ENCODE data around the gene EMD.

Gene EMD

DNA sequence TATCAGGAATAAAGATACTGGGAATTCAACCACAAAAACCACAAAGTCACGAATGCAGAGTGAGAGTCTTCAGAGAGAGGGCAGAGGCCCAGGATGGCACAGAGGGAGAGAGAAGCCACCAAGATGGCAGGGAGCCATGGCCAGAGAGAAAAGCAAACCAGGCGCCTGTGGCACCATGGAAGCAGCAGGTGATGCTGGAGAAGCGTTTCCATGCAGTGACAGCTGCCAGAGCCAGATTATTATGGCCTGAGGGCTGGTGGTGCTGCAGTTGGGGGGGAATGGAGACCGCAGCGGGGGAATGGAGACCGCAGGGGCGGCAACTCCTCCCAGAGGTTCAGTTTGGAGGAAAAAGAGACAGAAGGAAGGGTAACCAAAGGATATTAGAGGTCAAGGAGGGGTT is 38.1 kb downstream of the EMD start:
- no peak overlapping the region for H2BK15ac ChIP-seq (ENCODE audit: low read depth, poor library complexity, severe bottlenecking)
- no peak overlapping the region for H3K4me3 ChIP-seq (ENCODE audit: insufficient read depth in 1 of 2, low read depth in 1 of 2, low read length in 2 of 2)
- no peak overlapping the region for H3K27ac ChIP-seq (ENCODE audit: low read length, poor library complexity, severe bottlenecking)
- H2AFZ ChIP-seq (ENCODE audit: low read depth, low read length), result no peak overlapping the region
- H3K4me2 ChIP-seq (ENCODE audit: low read length, poor library complexity, severe bottlenecking), result no peak overlapping the region
- peaks cover 3% of the 10 kb centered on the region for H3K79me1 ChIP-seq (replicated peaks; ENCODE audit: low read length, poor library complexity, severe bottlenecking)
- no peak for DNase-seq
- H2BK5ac ChIP-seq (ENCODE audit: low read depth, low read length, poor library complexity, severe bottlenecking), result no peak overlapping the region
- no peak overlapping the region for H3K14ac ChIP-seq (ENCODE audit: low read length in 2 of 2)
- no peak overlapping the region for H3K23ac ChIP-seq (ENCODE audit: low read length in 2 of 2)
- no peak overlapping the region for H4K91ac ChIP-seq (ENCODE audit: low read length)
- H3K9ac ChIP-seq (ENCODE audit: low read length), result no peak overlapping the region
- no peak overlapping the region for H4K8ac ChIP-seq (ENCODE audit: low read length)
- H3K36me3 ChIP-seq (ENCODE audit: control insufficient read depth in 1 of 2, insufficient read depth in 2 of 2, low read depth in 1 of 2, low read length in 2 of 2), result peaks cover 15 to 31% of the 10 kb centered on the region in 2 experiments
- no peak overlapping the region for H3K4ac ChIP-seq (ENCODE audit: low read depth in 1 of 2, low read length in 2 of 2)
- H2BK12ac ChIP-seq (ENCODE audit: low read length in 2 of 2), result no peak overlapping the region
- no peak overlapping the region for H3K18ac ChIP-seq (ENCODE audit: low read depth in 1 of 2, low read length in 2 of 2)
- peaks cover 10% of the 10 kb centered on the region for H3K4me1 ChIP-seq (ENCODE audit: control insufficient read depth, insufficient read depth, low read depth, low read length)
- H2BK120ac ChIP-seq (ENCODE audit: low read depth, low read length), result no peak overlapping the region
- peaks cover 0 to 12% of the 10 kb centered on the region in 2 experiments for H3K27me3 ChIP-seq (ENCODE audit: control insufficient read depth in 1 of 2, insufficient read depth in 1 of 2, low read length in 2 of 2)
- no peaks in the 10 kb centered on the region for H3K9me3 ChIP-seq (ENCODE audit: control insufficient read depth, low read length)
- no peak overlapping the region for H2AK5ac ChIP-seq (ENCODE audit: low read length, severe bottlenecking)
- WGBS, result 90% methylated on average over 6 of the region's 7 CpGs

DNA sequence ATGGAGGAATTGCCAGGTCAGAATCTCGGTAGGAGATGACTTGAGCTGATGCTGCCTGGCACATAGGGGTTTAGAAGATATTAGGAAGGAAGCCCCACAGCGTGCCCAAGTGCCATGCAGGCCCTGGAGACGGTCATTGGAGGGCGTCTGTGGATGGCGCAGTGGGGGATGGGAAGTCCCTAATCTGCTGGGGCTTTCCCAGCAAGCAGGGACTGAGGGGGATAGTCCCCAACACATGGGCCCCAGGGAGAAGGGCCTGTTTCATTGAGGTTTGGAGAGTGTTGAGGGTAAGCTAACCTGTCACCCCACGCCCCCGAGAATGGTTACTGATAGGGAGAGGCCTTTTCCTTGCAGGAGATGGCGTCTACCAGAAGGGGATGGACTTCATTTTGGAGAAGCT is 40.1 kb downstream of the EMD start:
- Histone ChIP-seq H3K4me2 (ENCODE audit: low read length, poor library complexity, severe bottlenecking) (no peak overlapping the region), H3K27ac (ENCODE audit: low read length, poor library complexity, severe bottlenecking) (no peak overlapping the region), H2BK5ac (ENCODE audit: low read depth, low read length, poor library complexity, severe bottlenecking) (no peak overlapping the region), H3K36me3 (ENCODE audit: control insufficient read depth in 1 of 2, insufficient read depth in 2 of 2, low read depth in 1 of 2, low read length in 2 of 2) (peaks cover 9 to 20% of the 10 kb centered on the region in 2 experiments), H3K23ac (ENCODE audit: low read length in 2 of 2) (no peak overlapping the region), H2AFZ (ENCODE audit: low read depth, low read length) (no peak overlapping the region), H3K9me3 (ENCODE audit: control insufficient read depth, low read length) (no peaks in the 10 kb centered on the region), H4K8ac (ENCODE audit: low read length) (no peak overlapping the region), H4K91ac (ENCODE audit: low read length) (no peak overlapping the region), H2BK120ac (ENCODE audit: low read depth, low read length) (no peak overlapping the region), H2BK15ac (ENCODE audit: low read depth, poor library complexity, severe bottlenecking) (no peak overlapping the region), H3K4me1 (ENCODE audit: control insufficient read depth, insufficient read depth, low read depth, low read length) (peaks cover 3% of the 10 kb centered on the region), H3K4ac (ENCODE audit: low read depth in 1 of 2, low read length in 2 of 2) (no peak overlapping the region), H3K14ac (ENCODE audit: low read length in 2 of 2) (no peak overlapping the region), H3K27me3 (ENCODE audit: control insufficient read depth in 1 of 2, insufficient read depth in 1 of 2, low read length in 2 of 2) (peaks cover 0 to 7% of the 10 kb centered on the region in 2 experiments), H3K9ac (ENCODE audit: low read length) (no peak overlapping the region), H2AK5ac (ENCODE audit: low read length, severe bottlenecking) (no peak overlapping the region), H3K4me3 (ENCODE audit: insufficient read depth in 1 of 2, low read depth in 1 of 2, low read length in 2 of 2) (no peak overlapping the region), H2BK12ac (ENCODE audit: low read length in 2 of 2) (no peak overlapping the region), H3K79me1 (replicated peaks; ENCODE audit: low read length, poor library complexity, severe bottlenecking) (no peaks in the 10 kb centered on the region), H3K18ac (ENCODE audit: low read depth in 1 of 2, low read length in 2 of 2) (no peak overlapping the region)
- DNase-seq, result no peak
- WGBS, result 92% methylated on average over 7 of the region's 8 CpGs

DNA sequence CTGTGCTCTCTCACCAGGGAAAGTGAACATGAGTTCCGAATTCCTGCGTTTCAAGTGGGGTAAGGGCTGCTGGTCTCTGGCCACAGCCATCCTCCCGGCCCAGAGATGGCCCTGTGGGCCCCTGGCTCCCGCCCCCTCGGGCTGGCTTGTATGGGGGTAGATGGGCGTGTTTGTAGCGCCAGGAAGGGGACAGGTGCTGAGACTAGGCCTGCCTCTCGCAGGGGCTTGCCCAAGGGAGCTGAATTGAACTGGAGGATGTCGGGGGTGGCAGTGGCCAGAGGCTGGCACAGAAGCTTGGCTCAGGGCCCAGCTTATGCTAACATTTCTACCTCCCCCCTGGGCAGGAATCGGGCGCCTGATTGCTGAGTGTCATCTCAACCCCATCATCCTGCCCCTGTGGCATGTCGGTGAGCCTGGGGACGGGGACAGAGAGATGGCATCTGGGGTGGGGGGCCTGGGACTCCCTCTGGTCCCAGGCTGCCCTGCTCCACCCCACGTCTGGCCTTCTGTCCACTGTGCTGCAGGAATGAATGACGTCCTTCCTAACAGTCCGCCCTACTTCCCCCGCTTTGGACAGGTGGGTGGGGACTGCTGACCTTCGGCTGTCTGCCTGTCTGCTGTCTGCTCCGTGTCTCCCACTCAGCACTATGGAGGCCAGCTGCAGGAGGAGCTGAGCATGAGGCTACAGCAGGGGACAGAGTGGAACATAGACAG is 40.8 kb downstream of the EMD start:
- DNase-seq, result no peak
- H3K14ac ChIP-seq (ENCODE audit: low read length in 2 of 2), result no peak overlapping the region
- H2BK12ac ChIP-seq (ENCODE audit: low read length in 2 of 2), result no peak overlapping the region
- no peak overlapping the region for H4K91ac ChIP-seq (ENCODE audit: low read length)
- no peak overlapping the region for H2AFZ ChIP-seq (ENCODE audit: low read depth, low read length)
- H2AK5ac ChIP-seq (ENCODE audit: low read length, severe bottlenecking), result no peak overlapping the region
- peaks cover 0 to 7% of the 10 kb centered on the region in 2 experiments for H3K27me3 ChIP-seq (ENCODE audit: control insufficient read depth in 1 of 2, insufficient read depth in 1 of 2, low read length in 2 of 2)
- no peak overlapping the region for H2BK5ac ChIP-seq (ENCODE audit: low read depth, low read length, poor library complexity, severe bottlenecking)
- 83% methylated on average over 11 of the region's 19 CpGs for WGBS
- H3K27ac ChIP-seq (ENCODE audit: low read length, poor library complexity, severe bottlenecking), result no peak overlapping the region
- H2BK15ac ChIP-seq (ENCODE audit: low read depth, poor library complexity, severe bottlenecking), result no peak overlapping the region
- peaks cover 3% of the 10 kb centered on the region for H3K4me1 ChIP-seq (ENCODE audit: control insufficient read depth, insufficient read depth, low read depth, low read length)
- no peak overlapping the region for H4K8ac ChIP-seq (ENCODE audit: low read length)
- H3K9me3 ChIP-seq (ENCODE audit: control insufficient read depth, low read length), result no peaks in the 10 kb centered on the region
- no peak overlapping the region for H3K4me3 ChIP-seq (ENCODE audit: insufficient read depth in 1 of 2, low read depth in 1 of 2, low read length in 2 of 2)
- no peak overlapping the region for H3K18ac ChIP-seq (ENCODE audit: low read depth in 1 of 2, low read length in 2 of 2)
- no peak overlapping the region for H3K4me2 ChIP-seq (ENCODE audit: low read length, poor library complexity, severe bottlenecking)
- no peak overlapping the region for H3K23ac ChIP-seq (ENCODE audit: low read length in 2 of 2)
- no peak overlapping the region for H3K4ac ChIP-seq (ENCODE audit: low read depth in 1 of 2, low read length in 2 of 2)
- H2BK120ac ChIP-seq (ENCODE audit: low read depth, low read length), result no peak overlapping the region
- no peak overlapping the region for H3K9ac ChIP-seq (ENCODE audit: low read length)
- H3K36me3 ChIP-seq (ENCODE audit: control insufficient read depth in 1 of 2, insufficient read depth in 2 of 2, low read depth in 1 of 2, low read length in 2 of 2), result peaks cover 9 to 20% of the 10 kb centered on the region in 2 experiments
- no peaks in the 10 kb centered on the region for H3K79me1 ChIP-seq (replicated peaks; ENCODE audit: low read length, poor library complexity, severe bottlenecking)

DNA sequence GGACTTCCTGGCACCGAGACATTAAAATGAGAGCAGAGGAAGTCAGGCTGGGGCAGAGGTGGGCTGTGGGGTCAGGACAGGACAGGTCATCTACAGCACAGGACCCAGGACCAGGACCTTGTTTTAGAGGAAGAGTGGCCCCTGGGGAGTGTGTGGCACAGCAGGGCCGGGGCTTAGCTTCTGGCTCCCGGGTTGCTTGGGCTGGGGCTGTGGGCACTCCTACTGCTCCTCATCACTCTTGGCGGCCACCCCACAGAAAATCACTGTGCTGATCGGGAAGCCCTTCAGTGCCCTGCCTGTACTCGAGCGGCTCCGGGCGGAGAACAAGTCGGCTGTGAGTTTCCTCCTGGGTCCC is 41.3 kb downstream of the EMD start:
- H3K18ac ChIP-seq (ENCODE audit: low read depth in 1 of 2, low read length in 2 of 2), result no peak overlapping the region
- no peak overlapping the region for H4K8ac ChIP-seq (ENCODE audit: low read length)
- peaks cover 3% of the 10 kb centered on the region for H3K4me1 ChIP-seq (ENCODE audit: control insufficient read depth, insufficient read depth, low read depth, low read length)
- H3K36me3 ChIP-seq (ENCODE audit: control insufficient read depth in 1 of 2, insufficient read depth in 2 of 2, low read depth in 1 of 2, low read length in 2 of 2), result peaks cover 9 to 20% of the 10 kb centered on the region in 2 experiments
- H3K79me1 ChIP-seq (replicated peaks; ENCODE audit: low read length, poor library complexity, severe bottlenecking), result no peaks in the 10 kb centered on the region
- 86% methylated on average over 10 of the region's 10 CpGs for WGBS
- H3K4me2 ChIP-seq (ENCODE audit: low read length, poor library complexity, severe bottlenecking), result no peak overlapping the region
- H2BK5ac ChIP-seq (ENCODE audit: low read depth, low read length, poor library complexity, severe bottlenecking), result no peak overlapping the region
- H2BK120ac ChIP-seq (ENCODE audit: low read depth, low read length), result no peak overlapping the region
- no peak overlapping the region for H3K27ac ChIP-seq (ENCODE audit: low read length, poor library complexity, severe bottlenecking)
- DNase-seq, result no peak
- H2BK15ac ChIP-seq (ENCODE audit: low read depth, poor library complexity, severe bottlenecking), result no peak overlapping the region
- no peak overlapping the region for H3K23ac ChIP-seq (ENCODE audit: low read length in 2 of 2)
- no peak overlapping the region for H3K4ac ChIP-seq (ENCODE audit: low read depth in 1 of 2, low read length in 2 of 2)
- no peak overlapping the region for H2AFZ ChIP-seq (ENCODE audit: low read depth, low read length)
- H3K27me3 ChIP-seq (ENCODE audit: control insufficient read depth in 1 of 2, insufficient read depth in 1 of 2, low read length in 2 of 2), result peaks cover 0 to 7% of the 10 kb centered on the region in 2 experiments
- no peak overlapping the region for H3K14ac ChIP-seq (ENCODE audit: low read length in 2 of 2)
- no peak overlapping the region for H4K91ac ChIP-seq (ENCODE audit: low read length)
- H2AK5ac ChIP-seq (ENCODE audit: low read length, severe bottlenecking), result no peak overlapping the region
- no peak overlapping the region for H3K4me3 ChIP-seq (ENCODE audit: insufficient read depth in 1 of 2, low read depth in 1 of 2, low read length in 2 of 2)
- H3K9ac ChIP-seq (ENCODE audit: low read length), result no peak overlapping the region
- no peaks in the 10 kb centered on the region for H3K9me3 ChIP-seq (ENCODE audit: control insufficient read depth, low read length)
- H2BK12ac ChIP-seq (ENCODE audit: low read length in 2 of 2), result no peak overlapping the region

Measured in mesenchymal stem cell (in vitro differentiated cells and primary cell).